GM10266 (cell line): ENCODE data around the gene CA9.

Experiments
- DNase-seq: peaks from one replicate; pipeline ENCODE4 v3.0.0; 2012; ENCODE audit errors: extremely low spot score
- CTCF ChIP-seq: IDR thresholded peaks from 2 replicates; pipeline ENCODE4 v1.5.1; 2012; ENCODE audit warnings: mild to moderate bottlenecking, low read depth; ENCODE audit not compliant: control insufficient read depth, insufficient read depth; ENCODE audit errors: missing control alignments

Gene CA9

GRCh38 chr9:35700031-35700430, 26.3 kb downstream of the CA9 start:
- no peak for TF ChIP-seq CTCF
- DNase-seq = no peak

DNA sequence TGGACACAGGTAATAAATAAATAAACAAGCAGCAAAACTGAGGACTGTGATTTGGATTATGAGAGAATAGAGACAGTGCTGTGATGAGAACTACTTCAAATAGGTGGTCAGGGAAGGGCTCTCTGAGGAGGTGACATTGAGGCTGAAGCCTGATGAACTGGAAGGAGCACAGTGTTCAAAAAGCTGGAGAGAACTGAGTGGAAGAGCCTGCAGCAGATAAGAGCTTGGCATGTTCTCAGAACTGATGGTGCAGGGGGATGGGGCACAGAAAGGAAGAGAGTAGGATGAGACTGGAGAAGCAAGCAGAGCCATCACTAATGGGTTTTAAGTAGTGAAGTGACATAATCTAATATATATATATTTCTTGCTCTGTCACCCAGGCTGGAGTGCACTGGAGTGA, 27.2 kb downstream of the CA9 start:
- DNase-seq = no peak
- no peak for TF ChIP-seq CTCF

GRCh38 chr9:35702696-35703095, 29.0 kb downstream of the CA9 start:
- TF ChIP-seq CTCF = no peak
- DNase-seq = no peak

DNA sequence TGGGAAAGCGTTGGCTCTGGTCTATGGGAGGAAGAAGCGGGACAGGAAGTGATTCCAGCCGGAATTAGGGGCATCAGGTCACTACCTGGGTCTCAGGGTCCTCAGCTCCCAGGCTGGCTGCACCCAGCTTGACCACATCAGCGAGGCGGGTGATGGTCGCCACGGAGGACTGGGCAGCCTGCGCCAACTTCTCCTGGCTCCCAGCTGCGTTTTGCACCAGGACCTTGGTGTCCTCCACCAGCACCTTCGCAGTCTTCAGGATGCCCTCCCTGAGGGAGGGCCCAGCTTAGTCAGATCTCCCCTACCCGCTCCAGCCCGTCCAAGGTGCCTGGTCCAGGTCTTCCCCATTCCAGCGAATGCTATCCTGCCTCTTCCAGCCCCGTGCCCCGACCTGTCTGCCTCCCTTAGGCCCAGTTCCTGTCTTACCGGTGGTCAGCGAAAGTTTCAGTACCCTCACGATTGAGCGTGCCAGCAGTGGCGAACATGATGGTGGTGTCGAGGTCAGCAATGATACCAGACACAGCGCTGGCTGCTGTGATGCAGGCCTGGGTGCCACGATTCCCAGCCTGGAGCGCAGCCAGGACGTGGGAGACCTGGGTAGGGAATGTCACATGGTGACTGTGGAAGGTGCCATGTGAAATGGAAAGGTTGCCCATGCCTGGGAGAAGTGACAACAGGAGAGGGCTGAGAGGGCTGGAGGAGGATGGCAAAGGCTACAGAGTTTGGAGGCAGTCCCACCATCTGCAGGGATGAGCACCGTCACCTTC, 30.4 kb downstream of the CA9 start:
- DNase-seq = no peak

GRCh38 chr9:35705372-35705771, 31.6 kb downstream of the CA9 start:
- DNase-seq = no peak

More for the DNA sequence above, 30.4 kb downstream of the CA9 start:
- no peak for TF ChIP-seq CTCF

GRCh38 chr9:35705836-35706430, 32.2 kb downstream of the CA9 start:
- no peak for TF ChIP-seq CTCF
- no peak for DNase-seq

More at GRCh38 chr9:35705372-35705771, 31.6 kb downstream of the CA9 start:
- TF ChIP-seq CTCF = no peak

- TF ChIP-seq CTCF = no peak
Measured at GRCh38 chr9:35706951-35707350, 33.2 kb downstream of the CA9 start.

More at GRCh38 chr9:35706951-35707350, 33.2 kb downstream of the CA9 start:
- no peak for DNase-seq
